ENCODE measurements around the gene ZBTB38. TPM values are rescaled to one million over a fixed set of nuclear protein-coding genes. Genes with fewer than 3 reads are reported as not detected.

Gene ZBTB38
- total and polyA plus RNA-seq, 9 donors, result 14.5 to 27.7 (median 18.9) TPM

GRCh38 chr3:141411251-141411771, 43.0 kb downstream of the ZBTB38 start:
- Histone ChIP-seq H3K27ac (ENCODE audit: low read length) (peak overlapping the region; percentile 93), H3K4me3 (ENCODE audit: low read length) (no peak overlapping the region), H3K36me3 (ENCODE audit: control insufficient read depth, insufficient read depth, low read length) (peaks cover 30% of the 10 kb centered on the region), H3K4me1 (ENCODE audit: control insufficient read depth, insufficient read depth, low read length) (peaks cover 37% of the 10 kb centered on the region), H3K9me3 (replicated peaks; ENCODE audit: control insufficient read depth, low read depth, low read length) (no peaks in the 10 kb centered on the region), H3K27me3 (ENCODE audit: control insufficient read depth, insufficient read depth, low read length) (no peaks in the 10 kb centered on the region)
- DNase-seq, result no peak
- 46% methylated on average over 5 of the region's 7 CpGs for WGBS (ENCODE audit: insufficient coverage)

- Histone ChIP-seq H3K36me3 (ENCODE audit: control insufficient read depth, insufficient read depth, low read length) (peaks cover 35% of the 10 kb centered on the region), H3K4me1 (ENCODE audit: control insufficient read depth, insufficient read depth, low read length) (peaks cover 37% of the 10 kb centered on the region), H3K4me3 (ENCODE audit: low read length) (peak overlapping the region; percentile 22), H3K9me3 (replicated peaks; ENCODE audit: control insufficient read depth, low read depth, low read length) (no peaks in the 10 kb centered on the region), H3K27me3 (ENCODE audit: control insufficient read depth, insufficient read depth, low read length) (no peaks in the 10 kb centered on the region), H3K27ac (ENCODE audit: low read length) (peak overlapping the region; percentile 93)
- 33% methylated on average over 5 of the region's 10 CpGs for WGBS (ENCODE audit: insufficient coverage)
- peak; percentile 92 for DNase-seq
These were observed 44.0 kb downstream of the ZBTB38 start for GRCh38 chr3:141412087-141412935.

GRCh38 chr3:141412936-141413354, 44.6 kb downstream of the ZBTB38 start:
- DNase-seq, result peak; percentile 91
- H3K4me1 ChIP-seq (ENCODE audit: control insufficient read depth, insufficient read depth, low read length), result peaks cover 37% of the 10 kb centered on the region
- peak overlapping the region; percentile 22 for H3K4me3 ChIP-seq (ENCODE audit: low read length)
- H3K27me3 ChIP-seq (ENCODE audit: control insufficient read depth, insufficient read depth, low read length), result no peaks in the 10 kb centered on the region
- peaks cover 32% of the 10 kb centered on the region for H3K36me3 ChIP-seq (ENCODE audit: control insufficient read depth, insufficient read depth, low read length)
- 55% methylated on average over 7 of the region's 11 CpGs for WGBS (ENCODE audit: insufficient coverage)
- peak overlapping the region; percentile 93 for H3K27ac ChIP-seq (ENCODE audit: low read length)
- H3K9me3 ChIP-seq (replicated peaks; ENCODE audit: control insufficient read depth, low read depth, low read length), result no peaks in the 10 kb centered on the region

- 90% methylated on average over 1 of the region's 3 CpGs for WGBS (ENCODE audit: insufficient coverage)
- H3K4me3 ChIP-seq (ENCODE audit: low read length), result no peak overlapping the region
- no peaks in the 10 kb centered on the region for H3K9me3 ChIP-seq (replicated peaks; ENCODE audit: control insufficient read depth, low read depth, low read length)
- DNase-seq, result no peak
- H3K27ac ChIP-seq (ENCODE audit: low read length), result peak overlapping the region; percentile 93
- no peaks in the 10 kb centered on the region for H3K27me3 ChIP-seq (ENCODE audit: control insufficient read depth, insufficient read depth, low read length)
- peaks cover 34% of the 10 kb centered on the region for H3K36me3 ChIP-seq (ENCODE audit: control insufficient read depth, insufficient read depth, low read length)
- H3K4me1 ChIP-seq (ENCODE audit: control insufficient read depth, insufficient read depth, low read length), result peaks cover 37% of the 10 kb centered on the region
These were observed 45.1 kb downstream of the ZBTB38 start for GRCh38 chr3:141413391-141413790.

- DNase-seq, result no peak
- Histone ChIP-seq H3K36me3 (ENCODE audit: control insufficient read depth, insufficient read depth, low read length) (peaks cover 36% of the 10 kb centered on the region), H3K27me3 (ENCODE audit: control insufficient read depth, insufficient read depth, low read length) (no peaks in the 10 kb centered on the region), H3K27ac (ENCODE audit: low read length) (peak overlapping the region; percentile 93), H3K9me3 (replicated peaks; ENCODE audit: control insufficient read depth, low read depth, low read length) (no peaks in the 10 kb centered on the region), H3K4me1 (ENCODE audit: control insufficient read depth, insufficient read depth, low read length) (peaks cover 37% of the 10 kb centered on the region), H3K4me3 (ENCODE audit: low read length) (no peak overlapping the region)
- 74% methylated on average over 7 of the region's 11 CpGs for WGBS (ENCODE audit: insufficient coverage)
These were observed 45.7 kb downstream of the ZBTB38 start for GRCh38 chr3:141413801-141414689.

GRCh38 chr3:141414800-141415462, 46.6 kb downstream of the ZBTB38 start:
- H3K4me1 ChIP-seq (ENCODE audit: control insufficient read depth, insufficient read depth, low read length), result peaks cover 32% of the 10 kb centered on the region
- 89% methylated on average over 4 of the region's 5 CpGs for WGBS (ENCODE audit: insufficient coverage)
- H3K4me3 ChIP-seq (ENCODE audit: low read length), result no peak overlapping the region
- H3K9me3 ChIP-seq (replicated peaks; ENCODE audit: control insufficient read depth, low read depth, low read length), result no peaks in the 10 kb centered on the region
- H3K36me3 ChIP-seq (ENCODE audit: control insufficient read depth, insufficient read depth, low read length), result peaks cover 36% of the 10 kb centered on the region
- H3K27ac ChIP-seq (ENCODE audit: low read length), result no peak overlapping the region
- no peaks in the 10 kb centered on the region for H3K27me3 ChIP-seq (ENCODE audit: control insufficient read depth, insufficient read depth, low read length)
- no peak for DNase-seq

- Histone ChIP-seq H3K36me3 (ENCODE audit: control insufficient read depth, insufficient read depth, low read length) (peaks cover 36% of the 10 kb centered on the region), H3K27ac (ENCODE audit: low read length) (peak overlapping the region; percentile 71), H3K4me1 (ENCODE audit: control insufficient read depth, insufficient read depth, low read length) (peaks cover 24% of the 10 kb centered on the region), H3K4me3 (ENCODE audit: low read length) (no peak overlapping the region), H3K27me3 (ENCODE audit: control insufficient read depth, insufficient read depth, low read length) (no peaks in the 10 kb centered on the region), H3K9me3 (replicated peaks; ENCODE audit: control insufficient read depth, low read depth, low read length) (no peaks in the 10 kb centered on the region)
- no peak for DNase-seq
- 56% methylated on average over 2 of the region's 3 CpGs for WGBS (ENCODE audit: insufficient coverage)
These were observed 47.6 kb downstream of the ZBTB38 start for GRCh38 chr3:141415953-141416352.

Other genes starting within 250 kb of the ZBTB38 start
- gene PXYLP1, start 136.7 kb upstream of the ZBTB38 start, total RNA-seq, result 21.8 TPM
- 10 to 100 TPM; 12.8 to 20.8 (median 17.0) TPM for gene PXYLP1, start 136.7 kb upstream of the ZBTB38 start, polyA plus RNA-seq (ENCODE audit: insufficient read depth in 1 of 8, insufficient read length in 8 of 8, low replicate concordance in 1 of 8)
- gene RASA2, start 118.5 kb downstream of the ZBTB38 start, total RNA-seq, result 10.6 TPM
- 10 to 100 TPM in 4 of 8 donors, 1 to 10 TPM in 4; 8.4 to 13.8 (median 9.9) TPM for gene RASA2, start 118.5 kb downstream of the ZBTB38 start, polyA plus RNA-seq (ENCODE audit: insufficient read depth in 1 of 8, insufficient read length in 8 of 8, low replicate concordance in 1 of 8)